OCI-LY7 (cell line): ENCODE results near the gene LAIR2. TPM values are rescaled to one million over a fixed set of nuclear protein-coding genes. Genes with fewer than 3 reads are reported as not detected.

Experiments used
- BruUV-seq: library from RNA; stranded (reverse); fragments of 400-500 nt; replicated peaks from 2 replicates; lab custom pipeline; 2021; lab: Mats Ljungman, UMichigan
- CTCF ChIA-PET: fragments of 300-600 bp; sonication (Branson Sonifier 250); formaldehyde crosslinking; loops from one replicate; lab custom pipeline; 2022; ENCODE audit warnings: antibody characterized with exemption; ENCODE audit not compliant: unreplicated experiment; lab: Charles Lee
- POLR2A ChIA-PET: fragments of 300-600 bp; sonication (Branson Sonifier 250); formaldehyde crosslinking; loops from one replicate; lab custom pipeline; 2022; ENCODE audit warnings: antibody characterized with exemption; lab: Charles Lee
- DNase-seq: peaks from one replicate; pipeline ENCODE4 v3.0.0-alpha.2; 2015; ENCODE audit warnings: low spot score
- H2AFZ ChIP-seq: fragments of 200-600 bp; sonication (generic), shearing (Covaris generic); 2 replicates; pipeline ENCODE4 v1.6.1; 2014; ENCODE audit warnings: mild to moderate bottlenecking, antibody characterized with exemption, low read length, moderate library complexity
- H3K27ac ChIP-seq: fragments of 200-600 bp; sonication (generic); 2 replicates; pipeline ENCODE4 v1.5.1; 2014; ENCODE audit warnings: mixed run types, low read depth, mild to moderate bottlenecking, moderate library complexity, low read length, inconsistent platforms; ENCODE audit not compliant: poor library complexity, severe bottlenecking
- H3K36me3 ChIP-seq: fragments of 200-600 bp; sonication (generic); 2 replicates; pipeline ENCODE4 v1.6.1; 2014; ENCODE audit warnings: mild to moderate bottlenecking, antibody characterized with exemption, low read length, moderate library complexity, mixed read lengths; ENCODE audit not compliant: insufficient read depth
- H3K4me1 ChIP-seq: fragments of 200-600 bp; sonication (generic); 2 replicates; pipeline ENCODE4 v1.5.1; 2014; ENCODE audit warnings: mild to moderate bottlenecking, low read length; ENCODE audit not compliant: insufficient read depth, poor library complexity, severe bottlenecking
- H3K4me2 ChIP-seq: fragments of 200-600 bp; sonication (generic); 2 replicates; pipeline ENCODE4 v1.6.1; 2014; ENCODE audit warnings: mild to moderate bottlenecking, low read length
- H3K4me3 ChIP-seq: fragments of 200-600 bp; sonication (generic); 2 replicates; pipeline ENCODE4 v1.5.1; 2014; ENCODE audit warnings: mild to moderate bottlenecking, low read depth, low read length; ENCODE audit not compliant: poor library complexity, severe bottlenecking
- H3K79me2 ChIP-seq: fragments of 200-600 bp; sonication (generic); 2 replicates; pipeline ENCODE4 v1.6.1; 2016; ENCODE audit warnings: low read depth, mild to moderate bottlenecking, low read length, moderate library complexity, mixed read lengths; ENCODE audit not compliant: insufficient read depth
- H3K9me2 ChIP-seq: fragments of 200-600 bp; sonication (generic); 2 replicates; pipeline ENCODE4 v1.6.1; 2016; ENCODE audit warnings: mild to moderate bottlenecking, low read length, mixed read lengths; ENCODE audit not compliant: insufficient read depth
- H3K9me3 ChIP-seq: fragments of 200-600 bp; sonication (generic); 2 replicates; pipeline ENCODE4 v1.6.1; 2014; ENCODE audit warnings: mild to moderate bottlenecking, mixed run types, low read length, mixed read lengths
- H4K20me1 ChIP-seq: fragments of 200-600 bp; sonication (generic); 2 replicates; pipeline ENCODE4 v1.6.1; 2014; ENCODE audit warnings: mild to moderate bottlenecking, antibody characterized with exemption, low read length, moderate library complexity, mixed read lengths; ENCODE audit not compliant: insufficient read depth
- CTCF ChIP-seq: fragments of 200-600 bp; sonication (generic); conservative IDR thresholded peaks from 2 replicates; pipeline ENCODE4 v1.5.1; 2014; ENCODE audit warnings: mild to moderate bottlenecking, antibody characterized with exemption, low read length, moderate library complexity, mixed read lengths
- EZH2phosphoT487 ChIP-seq: fragments of 200-600 bp; sonication (generic); IDR thresholded peaks from 2 replicates; pipeline ENCODE4 v1.6.1; 2018; ENCODE audit warnings: low read depth, borderline replicate concordance, mild to moderate bottlenecking, mixed run types, antibody characterized with exemption, low read length, moderate library complexity, mixed read lengths
- intact Hi-C: fragments of 100-400 bp; cut with micrococcal nuclease; formaldehyde crosslinking; loops from one replicate; pipeline ENCODE4 v1.10.0; 2022; ENCODE audit not compliant: unreplicated experiment
- total RNA-seq, 2 experiments: library from RNA; depleted of rRNA in 1 of 2; stranded (reverse); fragments of >200 nt in 1 of 2; shearing (Covaris generic) in 1 of 2; gene quantifications; 2 replicates each; pipeline ENCODE4 v1.2.3, GENCODE V29; 2014 to 2022

LAIR2 gene
- total RNA-seq, 2 experiments from 2014 or later: not detected

GRCh38 chr19:54460230-54461005 is 42.2 kb upstream of the LAIR2 start:
- no TSS peak for BruUV-seq
- Histone ChIP-seq H3K36me3 (peaks cover 71% of the 10 kb centered on the region), H3K27ac (no peak overlapping the region), H4K20me1 (no peaks in the 10 kb centered on the region; the same call in 1 of the 2 replicates), H3K4me1 (peaks cover 20% of the 10 kb centered on the region), H2AFZ (no peak overlapping the region), H3K79me2 (no peaks in the 10 kb centered on the region), H3K9me3 (no peaks in the 10 kb centered on the region), H3K4me3 (no peak overlapping the region), H3K9me2 (no peaks in the 10 kb centered on the region), H3K4me2 (no peak overlapping the region)
- TF ChIP-seq CTCF (no peak), EZH2phosphoT487 (no peak)
- DNase-seq: no peak
- ChIA-PET CTCF (no interaction called here), POLR2A (no interaction called here)
- intact Hi-C loops: no loop called here

GRCh38 chr19:54461210-54461609 is 41.4 kb upstream of the LAIR2 start:
- DNase-seq: no peak
- no peak overlapping the region for H2AFZ ChIP-seq
- no peaks in the 10 kb centered on the region for H3K9me2 ChIP-seq
- no peaks in the 10 kb centered on the region for H3K79me2 ChIP-seq
- no peak overlapping the region for H3K4me3 ChIP-seq
- no peak overlapping the region for H3K27ac ChIP-seq
- BruUV-seq: TSS peak; percentile 76
- POLR2A ChIA-PET: no interaction called here
- no peak for TF ChIP-seq CTCF
- no peak for TF ChIP-seq EZH2phosphoT487
- intact Hi-C loops: no loop called here
- CTCF ChIA-PET: no interaction called here
- peaks cover 63% of the 10 kb centered on the region for H3K36me3 ChIP-seq
- no peaks in the 10 kb centered on the region for H3K9me3 ChIP-seq
- H3K4me2 ChIP-seq: no peak overlapping the region
- H3K4me1 ChIP-seq: peaks cover 20% of the 10 kb centered on the region
- no peaks in the 10 kb centered on the region; the same call in 1 of the 2 replicates for H4K20me1 ChIP-seq

DNA sequence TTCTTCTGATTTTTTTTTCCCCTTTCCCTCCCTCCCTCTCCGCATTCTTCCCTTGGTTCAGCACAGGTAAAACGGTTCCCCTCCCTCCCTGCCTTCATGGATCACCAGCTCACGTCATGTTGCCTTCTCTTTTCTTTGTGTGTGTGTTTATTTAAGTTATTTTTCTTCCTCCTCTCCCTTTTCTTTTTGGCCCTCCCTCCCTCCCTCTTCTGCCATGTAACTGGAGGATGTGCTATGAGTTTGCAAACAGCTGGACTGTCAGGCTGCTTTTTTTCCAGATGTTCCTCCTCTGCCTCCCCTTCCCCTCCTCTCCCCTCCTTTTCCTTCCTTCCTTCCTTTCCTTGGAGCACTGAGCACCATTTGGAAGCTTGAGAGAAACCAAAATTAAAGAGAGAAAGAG is 41.0 kb upstream of the LAIR2 start:
- BruUV-seq: no TSS peak

More for the DNA sequence above, 41.0 kb upstream of the LAIR2 start:
- H3K9me3 ChIP-seq: no peaks in the 10 kb centered on the region
- peaks cover 59% of the 10 kb centered on the region for H3K36me3 ChIP-seq
- TF ChIP-seq CTCF: no peak
- no peak for TF ChIP-seq EZH2phosphoT487
- no peaks in the 10 kb centered on the region; the same call in 1 of the 2 replicates for H4K20me1 ChIP-seq
- ChIA-PET CTCF (no interaction called here), POLR2A (no interaction called here)
- no peak overlapping the region for H2AFZ ChIP-seq
- H3K4me1 ChIP-seq: peaks cover 20% of the 10 kb centered on the region
- no peaks in the 10 kb centered on the region for H3K9me2 ChIP-seq
- intact Hi-C loops: no loop called here
- H3K4me2 ChIP-seq: peak overlapping the region; percentile 88; the same call in 1 of the 2 replicates
- no peak overlapping the region for H3K4me3 ChIP-seq
- no peaks in the 10 kb centered on the region for H3K79me2 ChIP-seq
- DNase-seq: no peak
- H3K27ac ChIP-seq: no peak overlapping the region
